Astrocyte of the spinal cord (primary cell): Measurements from ENCODE around the gene PDE9A.

Experiments used
- DNase-seq: peaks from one replicate; pipeline ENCODE4 v3.0.0; 2011; ENCODE audit warnings: low read depth, low spot score
- H3K4me3 ChIP-seq: 2 replicates; pipeline ENCODE4 v1.5.1; 2011; ENCODE audit warnings: low read depth, mild to moderate bottlenecking, low read length, moderate library complexity
- in situ Hi-C: cut with HindIII; loops from 2 replicates; pipeline ENCODE4 v1.10.0; 2017; ENCODE audit warnings: low sequenced_read_pairs
- TF ChIP-seq, protein P1 (sequence below): IDR thresholded peaks from 2 replicates; pipeline ENCODE4 v1.5.1; 2012; ENCODE audit warnings: low read depth, mild to moderate bottlenecking, low read length, inconsistent platforms

PDE9A gene

GRCh38 chr21:42659416-42660117 lies 6.1 kb downstream of the PDE9A start:
- in situ Hi-C loops = no loop called here
- DNase-seq = no peak

DNA sequence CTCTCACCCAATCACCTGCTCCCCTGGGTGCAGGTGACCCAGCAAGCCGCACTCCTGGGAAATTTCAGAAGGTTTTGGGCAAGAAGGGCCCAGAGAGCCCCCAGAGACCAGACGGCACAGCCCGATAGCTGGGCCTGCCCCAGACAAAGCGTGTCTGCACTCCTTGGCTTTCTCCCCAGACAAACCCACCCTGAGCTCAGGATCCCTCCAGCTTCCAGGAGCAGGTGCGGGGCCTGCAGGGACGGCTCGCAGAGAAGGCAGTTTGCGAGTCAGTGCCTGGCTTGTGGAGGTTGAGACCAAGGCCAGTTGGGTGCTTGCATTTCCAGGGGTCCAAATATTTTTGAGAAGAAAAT lies 6.7 kb downstream of the PDE9A start:
- DNase-seq = no peak
- TF ChIP-seq, protein P1, sequence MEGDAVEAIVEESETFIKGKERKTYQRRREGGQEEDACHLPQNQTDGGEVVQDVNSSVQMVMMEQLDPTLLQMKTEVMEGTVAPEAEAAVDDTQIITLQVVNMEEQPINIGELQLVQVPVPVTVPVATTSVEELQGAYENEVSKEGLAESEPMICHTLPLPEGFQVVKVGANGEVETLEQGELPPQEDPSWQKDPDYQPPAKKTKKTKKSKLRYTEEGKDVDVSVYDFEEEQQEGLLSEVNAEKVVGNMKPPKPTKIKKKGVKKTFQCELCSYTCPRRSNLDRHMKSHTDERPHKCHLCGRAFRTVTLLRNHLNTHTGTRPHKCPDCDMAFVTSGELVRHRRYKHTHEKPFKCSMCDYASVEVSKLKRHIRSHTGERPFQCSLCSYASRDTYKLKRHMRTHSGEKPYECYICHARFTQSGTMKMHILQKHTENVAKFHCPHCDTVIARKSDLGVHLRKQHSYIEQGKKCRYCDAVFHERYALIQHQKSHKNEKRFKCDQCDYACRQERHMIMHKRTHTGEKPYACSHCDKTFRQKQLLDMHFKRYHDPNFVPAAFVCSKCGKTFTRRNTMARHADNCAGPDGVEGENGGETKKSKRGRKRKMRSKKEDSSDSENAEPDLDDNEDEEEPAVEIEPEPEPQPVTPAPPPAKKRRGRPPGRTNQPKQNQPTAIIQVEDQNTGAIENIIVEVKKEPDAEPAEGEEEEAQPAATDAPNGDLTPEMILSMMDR = no peak
- H3K4me3 ChIP-seq = no peak overlapping the region
- in situ Hi-C loops = no loop called here

More at GRCh38 chr21:42659416-42660117, 6.1 kb downstream of the PDE9A start:
- TF ChIP-seq, protein P1 = no peak
- H3K4me3 ChIP-seq = no peak overlapping the region

DNA sequence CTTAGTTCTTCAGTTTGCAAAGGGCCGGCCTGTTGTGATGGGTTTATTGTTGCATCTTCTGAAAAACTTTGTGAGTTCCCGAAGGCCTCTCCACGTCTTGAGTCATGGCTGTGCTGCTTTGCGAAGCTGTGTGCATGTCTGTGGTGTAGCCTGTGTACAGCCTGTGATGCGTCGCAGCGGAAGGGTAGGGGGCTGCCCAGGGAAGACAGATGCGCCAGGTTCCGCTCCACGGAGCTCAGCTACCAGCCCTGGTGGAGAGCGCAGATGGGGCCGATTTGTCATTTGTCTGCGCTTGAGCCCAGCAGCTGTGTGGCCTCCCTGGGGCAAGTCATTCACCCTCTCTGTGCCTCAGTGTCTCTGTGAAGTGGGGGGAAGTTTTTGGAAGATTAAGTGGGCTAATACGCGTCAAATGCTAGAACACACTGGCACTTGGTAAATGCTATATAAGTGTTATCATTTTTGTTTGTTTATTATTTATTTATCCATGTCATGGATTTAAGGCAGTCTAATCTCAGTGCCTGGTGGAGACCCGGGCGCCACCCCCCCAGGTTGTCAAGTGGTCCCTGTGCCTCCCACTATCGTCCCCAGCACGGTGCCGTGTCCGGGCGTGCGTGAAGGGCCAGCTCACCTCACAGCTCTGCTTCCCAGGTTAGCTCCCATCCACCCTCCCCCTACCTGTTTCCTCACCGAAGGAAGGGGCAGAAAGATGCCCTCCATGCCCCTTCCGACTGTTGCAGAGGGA lies 8.4 kb downstream of the PDE9A start:
- in situ Hi-C loops = no loop called here
- TF ChIP-seq, protein P1 = no peak

GRCh38 chr21:42662430-42663199 lies 9.2 kb downstream of the PDE9A start:
- TF ChIP-seq, protein P1 = no peak
- no peak for DNase-seq
- in situ Hi-C loops = no loop called here
- H3K4me3 ChIP-seq = no peak overlapping the region

More for the DNA sequence above, 8.4 kb downstream of the PDE9A start:
- DNase-seq = no peak
- no peak overlapping the region for H3K4me3 ChIP-seq

GRCh38 chr21:42663200-42663750 lies 9.9 kb downstream of the PDE9A start:
- DNase-seq = no peak
- TF ChIP-seq, protein P1 = no peak
- H3K4me3 ChIP-seq = no peak overlapping the region
- in situ Hi-C loops = no loop called here

- in situ Hi-C loops = no loop called here
- no peak overlapping the region for H3K4me3 ChIP-seq
- TF ChIP-seq, protein P1 = no peak
- no peak for DNase-seq
These were observed 10.6 kb downstream of the PDE9A start for GRCh38 chr21:42663860-42664535.
